SU-DHL-6 (cell line): ENCODE measurements around the gene CCDC185.

Experiments
- H2AFZ ChIP-seq: fragments of 200-600 bp; sonication (generic); 2 replicates; pipeline ENCODE4 v1.6.1; 2014; ENCODE audit warnings: low read depth, mild to moderate bottlenecking, moderate library complexity, mixed read lengths, antibody characterized with exemption, low read length; ENCODE audit not compliant: severe bottlenecking
- H3F3A ChIP-seq: fragments of 200-600 bp; shearing (Covaris generic); 2 replicates; pipeline ENCODE4 v1.6.0; 2016; ENCODE audit warnings: antibody characterized with exemption, mild to moderate bottlenecking; ENCODE audit not compliant: insufficient read depth
- H3K27ac ChIP-seq: fragments of 200-600 bp; sonication (generic); 2 replicates; pipeline ENCODE4 v1.5.1; 2016; ENCODE audit warnings: low read depth, mild to moderate bottlenecking, low read length, moderate library complexity, mixed read lengths
- H3K27me3 ChIP-seq: fragments of 200-600 bp; sonication (generic), shearing (Covaris generic); 2 replicates; pipeline ENCODE4 v1.6.0; 2014; ENCODE audit warnings: mild to moderate bottlenecking, low read length
- H3K36me3 ChIP-seq: fragments of 200-600 bp; sonication (generic); 2 replicates; pipeline ENCODE4 v1.6.1; 2014; ENCODE audit warnings: mild to moderate bottlenecking, low read length, mixed read lengths
- H3K4me2 ChIP-seq: fragments of 300-600, 200-600 bp; shearing (Covaris generic), sonication (generic); 2 replicates; pipeline ENCODE4 v1.6.0; 2014; ENCODE audit warnings: low read length, low read depth, mild to moderate bottlenecking; ENCODE audit not compliant: poor library complexity, severe bottlenecking
- H3K4me3 ChIP-seq: fragments of 200-600 bp; sonication (generic); 2 replicates; pipeline ENCODE4 v1.5.1; 2014; ENCODE audit warnings: antibody characterized with exemption, low read length, mild to moderate bottlenecking, mixed read lengths; ENCODE audit not compliant: insufficient read depth, poor library complexity, severe bottlenecking
- H3K79me2 ChIP-seq: fragments of 200-600 bp; sonication (generic); 2 replicates; pipeline ENCODE4 v1.6.1; 2014; ENCODE audit warnings: mild to moderate bottlenecking, low read length, moderate library complexity; ENCODE audit not compliant: insufficient read depth
- H3K9ac ChIP-seq: fragments of 200-600 bp; sonication (generic); 2 replicates; pipeline ENCODE4 v1.7.0; 2014; ENCODE audit warnings: mild to moderate bottlenecking, low read length
- H3K9me2 ChIP-seq: fragments of 200-600 bp; sonication (generic); replicated peaks from 2 replicates; pipeline ENCODE4 v1.6.1; 2014; ENCODE audit warnings: low read length; ENCODE audit not compliant: insufficient read depth
- H3K9me3 ChIP-seq: fragments of 200-600 bp; sonication (generic); 2 replicates; pipeline ENCODE4 v1.6.1; 2014; ENCODE audit warnings: low read length, mixed read lengths; ENCODE audit not compliant: insufficient read depth
- H4K20me1 ChIP-seq: fragments of 200-600 bp; sonication (generic); 2 replicates; pipeline ENCODE4 v1.6.1; 2014; ENCODE audit warnings: low read depth, mild to moderate bottlenecking, antibody characterized with exemption, low read length, moderate library complexity, mixed read lengths
- CTCF ChIP-seq: fragments of 200-600 bp; sonication (generic); IDR thresholded peaks from one replicate; pipeline ENCODE4 v1.5.1; 2017; ENCODE audit warnings: antibody characterized with exemption, mild to moderate bottlenecking, low read length, moderate library complexity; ENCODE audit not compliant: insufficient read depth, poor library complexity, severe bottlenecking
- EZH2phosphoT487 ChIP-seq: fragments of 200-600 bp; sonication (generic), shearing (Covaris generic); conservative IDR thresholded peaks from 2 replicates; pipeline ENCODE4 v1.6.1; 2018; ENCODE audit warnings: mild to moderate bottlenecking, antibody characterized with exemption, low read length, moderate library complexity, mixed read lengths

The CCDC185 gene

GRCh38 chr1:223417903-223418663 is 24.9 kb downstream of the CCDC185 start:
- H3K36me3 ChIP-seq, result no peaks in the 10 kb centered on the region
- H3K9ac ChIP-seq, result no peak overlapping the region
- TF ChIP-seq EZH2phosphoT487, result no peak
- TF ChIP-seq CTCF, result no peak
- H3K79me2 ChIP-seq, result no peaks in the 10 kb centered on the region
- H4K20me1 ChIP-seq, result no peaks in the 10 kb centered on the region
- H3K27me3 ChIP-seq, result no peaks in the 10 kb centered on the region
- no peak overlapping the region for H3K27ac ChIP-seq
- no peak overlapping the region for H3K4me2 ChIP-seq
- H3F3A ChIP-seq, result no peaks in the 10 kb centered on the region
- H3K9me2 ChIP-seq, result no peaks in the 10 kb centered on the region
- H3K4me3 ChIP-seq, result no peak overlapping the region
- H2AFZ ChIP-seq, result no peak overlapping the region
- H3K9me3 ChIP-seq, result no peaks in the 10 kb centered on the region

GRCh38 chr1:223419115-223419514 is 25.9 kb downstream of the CCDC185 start:
- no peaks in the 10 kb centered on the region for H3K79me2 ChIP-seq

GRCh38 chr1:223419561-223419960 is 26.3 kb downstream of the CCDC185 start:
- no peak overlapping the region for H3K4me2 ChIP-seq
- H3K9ac ChIP-seq, result no peak overlapping the region
- no peaks in the 10 kb centered on the region for H4K20me1 ChIP-seq
- no peak for TF ChIP-seq CTCF
- TF ChIP-seq EZH2phosphoT487, result no peak
- no peak overlapping the region for H3K27ac ChIP-seq
- no peaks in the 10 kb centered on the region for H3F3A ChIP-seq
- no peak overlapping the region for H2AFZ ChIP-seq
- H3K27me3 ChIP-seq, result no peaks in the 10 kb centered on the region
- no peaks in the 10 kb centered on the region for H3K36me3 ChIP-seq
- H3K9me3 ChIP-seq, result no peaks in the 10 kb centered on the region
- H3K4me3 ChIP-seq, result no peak overlapping the region
- no peaks in the 10 kb centered on the region for H3K9me2 ChIP-seq
- H3K79me2 ChIP-seq, result no peaks in the 10 kb centered on the region

More at GRCh38 chr1:223419115-223419514, 25.9 kb downstream of the CCDC185 start:
- H3K4me2 ChIP-seq, result no peak overlapping the region
- H2AFZ ChIP-seq, result no peak overlapping the region
- H3K4me3 ChIP-seq, result no peak overlapping the region
- no peak overlapping the region for H3K27ac ChIP-seq
- H3K36me3 ChIP-seq, result no peaks in the 10 kb centered on the region
- H3K9me3 ChIP-seq, result no peaks in the 10 kb centered on the region
- H3F3A ChIP-seq, result no peaks in the 10 kb centered on the region
- H3K9ac ChIP-seq, result no peak overlapping the region
- H4K20me1 ChIP-seq, result no peaks in the 10 kb centered on the region
- TF ChIP-seq CTCF (no peak), EZH2phosphoT487 (no peak)
- no peaks in the 10 kb centered on the region for H3K27me3 ChIP-seq
- H3K9me2 ChIP-seq, result no peaks in the 10 kb centered on the region
